ENCODE data around the gene TENT5C. TPM values are rescaled to one million over a fixed set of nuclear protein-coding genes. Genes with fewer than 3 reads are reported as not detected.

The TENT5C gene
- total RNA-seq, 4 donors from 2014 or later = 3.8 to 7.6 (median 6.6) TPM

- DNase-seq (ENCODE audit: low spot score) = no peak
- TF ChIP-seq CTCF (IDR thresholded peaks at IDR 0.05) = no peak
- ATAC-seq (ENCODE audit: low FRiP score) = no peak
These were observed 47.3 kb downstream of the TENT5C start for GRCh38 chr1:117653195-117653594.

GRCh38 chr1:117653732-117654492, 48.1 kb downstream of the TENT5C start:
- TF ChIP-seq CTCF (IDR thresholded peaks at IDR 0.05) = no peak
- DNase-seq (ENCODE audit: low spot score) = no peak
- ATAC-seq (ENCODE audit: low FRiP score) = no peak

- no peak for ATAC-seq (ENCODE audit: low FRiP score)
- TF ChIP-seq CTCF (IDR thresholded peaks at IDR 0.05) = no peak
- DNase-seq (ENCODE audit: low spot score) = no peak
These were observed 48.8 kb downstream of the TENT5C start for GRCh38 chr1:117654493-117655219.

DNA sequence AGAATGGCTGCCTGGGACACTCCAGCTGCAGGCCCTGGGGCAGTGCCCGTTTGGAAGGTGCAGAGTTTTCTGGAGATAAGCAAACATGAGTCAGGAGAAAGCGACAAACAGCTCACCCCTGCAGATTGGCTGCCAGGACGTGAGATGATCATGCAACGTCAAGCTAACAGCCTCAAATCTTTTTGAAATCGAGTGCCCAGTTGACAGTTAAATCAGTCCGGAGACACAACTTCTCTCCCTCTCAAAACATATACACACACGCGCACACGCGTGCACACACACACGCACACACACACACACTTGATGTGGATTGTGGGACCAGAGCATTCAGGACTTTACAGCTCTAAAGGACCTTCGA, 49.4 kb downstream of the TENT5C start:
- DNase-seq (ENCODE audit: low spot score) (no peak), ATAC-seq (ENCODE audit: low FRiP score) (no peak)
- TF ChIP-seq CTCF (IDR thresholded peaks at IDR 0.05) = no peak

DNA sequence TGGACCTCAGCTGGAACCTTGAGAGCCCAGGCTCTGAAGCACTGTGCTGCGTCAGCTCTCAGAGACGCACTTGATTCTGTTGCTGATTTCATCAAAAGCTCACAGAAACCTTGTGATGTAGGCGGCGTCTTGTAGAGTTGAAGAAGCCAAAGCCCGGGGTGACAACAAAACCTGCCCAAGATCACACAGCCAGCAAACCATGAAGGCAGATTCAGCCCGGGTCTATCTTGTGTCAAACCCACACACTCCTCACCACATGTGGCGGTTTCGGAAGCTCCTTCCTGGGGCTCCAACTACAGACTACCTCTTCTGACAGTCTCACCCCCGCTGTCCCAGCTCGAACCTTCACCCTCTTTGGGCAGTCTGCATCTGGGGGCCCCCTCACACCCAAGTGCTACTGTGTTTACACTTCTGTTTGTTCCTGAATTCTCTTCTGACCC, 50.4 kb downstream of the TENT5C start:
- ATAC-seq (ENCODE audit: low FRiP score) = no peak
- no peak for DNase-seq (ENCODE audit: low spot score)
- no peak for TF ChIP-seq CTCF (IDR thresholded peaks at IDR 0.05)

- ATAC-seq (ENCODE audit: low FRiP score) = no peak
These were observed 51.2 kb downstream of the TENT5C start for GRCh38 chr1:117657031-117657430.

More at GRCh38 chr1:117657031-117657430, 51.2 kb downstream of the TENT5C start:
- no peak for TF ChIP-seq CTCF (IDR thresholded peaks at IDR 0.05)
- DNase-seq (ENCODE audit: low spot score) = no peak
